GM18498 (cell line): ENCODE data around the gene XPA.
"Not testable (repeated sequence)": the region's sequence is repeated elsewhere in the genome, so short reads cannot be mapped to it uniquely, and the experiment has no call there.

Experiments used
- ATAC-seq: cut with Tn5 transposase; IDR thresholded peaks from one replicate; pipeline ENCODE4 v1.9.1; 2021; ENCODE audit warnings: mild to moderate bottlenecking, moderate library complexity; ENCODE audit not compliant: unreplicated experiment

XPA gene

GRCh38 chr9:97696803-97697601 lies at the start of gene XPA:
Gene XPA (minus strand): TSS chr9:97697340. CDS start chr9:97697292, 48 bp downstream.
- ATAC-seq: peak; percentile 92

GRCh38 chr9:97744710-97745708 lies 47.9 kb upstream of the XPA start:
- ATAC-seq: no peak

GRCh38 chr9:97744025-97744424 lies 46.9 kb upstream of the XPA start:
- not testable (repeated sequence) for ATAC-seq

GRCh38 chr9:97742545-97742944 lies 45.4 kb upstream of the XPA start:
- ATAC-seq: no peak

GRCh38 chr9:97741947-97742346 lies 44.8 kb upstream of the XPA start:
- ATAC-seq: no peak

DNA sequence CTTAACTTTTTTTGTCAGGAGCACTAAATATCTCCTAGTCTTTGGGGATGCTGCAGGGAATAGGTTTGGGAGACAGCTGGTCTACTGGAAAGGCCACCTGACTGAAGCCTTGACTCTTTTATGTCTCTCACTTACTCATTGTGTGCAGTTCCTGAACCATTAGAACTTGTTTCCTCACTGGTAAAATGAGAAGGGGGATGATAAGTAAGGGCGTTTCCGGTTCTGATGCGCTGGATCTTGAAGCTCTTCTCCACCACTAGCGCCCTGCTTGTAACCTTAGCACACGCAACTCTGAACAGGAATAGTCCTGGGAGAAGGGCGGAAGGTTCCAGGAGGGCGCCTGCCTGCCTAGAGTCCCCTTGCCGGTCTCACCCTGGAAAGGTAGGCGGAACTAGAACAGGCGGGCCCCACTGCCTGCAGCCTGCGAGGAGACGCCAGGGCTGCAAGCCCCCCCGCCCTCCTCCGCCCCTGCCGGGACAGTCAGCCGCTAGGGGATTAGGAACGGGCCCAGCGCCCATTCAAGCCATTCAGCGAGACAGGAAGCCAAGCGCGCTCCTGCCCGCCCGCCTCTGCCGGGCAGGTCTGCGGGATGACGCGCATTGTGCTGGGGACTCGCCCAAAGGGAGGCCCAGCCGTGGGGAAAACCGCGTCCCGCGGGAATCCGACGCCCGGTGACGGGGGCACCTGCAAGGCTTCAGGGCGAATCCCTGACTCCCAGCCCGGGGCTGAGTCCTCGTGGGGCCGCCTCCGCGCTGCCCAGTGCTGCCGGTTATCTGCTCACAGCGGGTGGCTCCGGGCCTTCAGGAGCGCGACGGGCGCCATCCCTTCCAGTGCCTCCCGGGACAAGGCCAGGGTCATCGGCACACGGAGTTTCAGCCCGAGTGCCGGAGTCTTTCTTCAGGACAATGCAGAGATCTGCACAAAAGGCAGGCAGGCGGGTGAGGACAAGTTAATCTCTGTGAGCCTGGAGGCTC lies 44.0 kb upstream of the XPA start:
- no peak for ATAC-seq

DNA sequence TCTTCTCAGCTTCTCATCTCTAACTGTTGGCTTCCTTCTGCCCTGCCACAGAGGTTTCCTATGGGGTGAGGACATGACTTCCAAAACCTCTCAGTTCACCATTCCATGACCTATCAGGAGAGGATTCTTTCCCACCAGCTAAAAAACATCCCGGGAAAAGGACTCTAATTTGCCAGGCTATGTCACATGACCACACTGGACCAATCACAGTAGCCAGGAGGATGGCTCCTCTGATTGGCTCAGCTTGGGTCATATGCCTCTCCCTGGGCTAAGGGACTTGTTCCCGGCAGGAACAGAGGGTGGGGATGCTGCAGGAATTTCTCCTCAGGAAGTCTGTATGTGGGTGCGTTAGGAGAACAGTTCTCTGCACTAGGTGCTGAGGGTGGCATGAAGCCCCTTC lies 40.3 kb upstream of the XPA start:
- no peak for ATAC-seq

DNA sequence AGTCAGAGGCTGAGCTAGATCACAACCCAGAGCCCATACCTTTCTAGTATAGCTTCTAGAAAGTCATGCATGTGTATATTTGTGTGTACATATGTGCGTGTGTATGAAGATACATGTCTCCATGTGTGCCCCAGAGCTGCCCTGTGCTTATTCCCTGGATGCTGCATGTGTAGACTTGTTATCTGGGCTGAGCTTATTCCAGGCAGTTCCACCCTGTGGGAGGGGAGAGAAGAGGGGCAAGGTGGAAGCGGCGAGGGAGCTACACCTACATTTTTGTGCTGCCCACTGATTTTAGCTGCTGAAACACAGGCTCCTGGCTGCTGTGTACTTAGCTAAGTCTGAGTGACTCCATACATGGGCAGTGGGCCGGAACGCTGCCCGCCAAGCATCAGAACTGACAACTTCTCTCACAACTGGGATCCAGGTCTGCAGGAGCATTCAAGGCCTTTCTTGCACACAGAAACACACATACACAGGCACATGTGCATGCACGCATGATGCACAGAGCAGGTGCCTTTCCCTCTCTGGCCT lies 38.0 kb upstream of the XPA start:
- no peak for ATAC-seq

GRCh38 chr9:97726716-97727115 lies 29.6 kb upstream of the XPA start:
- no peak for ATAC-seq

- no peak for ATAC-seq
Measured at GRCh38 chr9:97723819-97724218, 26.7 kb upstream of the XPA start.

- ATAC-seq: no peak
Measured at GRCh38 chr9:97722331-97722730, 25.2 kb upstream of the XPA start.

DNA sequence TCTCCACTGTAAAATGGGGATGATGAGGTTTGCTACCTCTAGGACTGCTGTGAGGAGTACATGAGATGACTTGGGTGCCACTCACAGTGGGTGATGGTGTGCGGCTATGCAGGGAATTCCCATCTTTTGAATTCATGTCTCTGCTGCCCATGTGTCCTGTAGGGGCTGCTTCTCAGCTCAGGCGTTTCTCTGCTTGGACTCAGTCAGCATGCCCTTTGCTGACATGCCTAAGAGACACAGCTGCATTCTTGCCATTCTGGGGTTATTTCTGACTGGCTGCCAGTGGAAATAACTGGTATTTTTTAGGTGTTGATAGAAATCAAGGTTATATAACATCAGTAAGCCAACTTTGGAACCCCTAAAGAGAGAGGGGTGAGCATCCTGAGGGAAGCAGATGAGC lies 24.3 kb upstream of the XPA start:
- ATAC-seq: no peak

- no peak for ATAC-seq
Measured at GRCh38 chr9:97717866-97718265, 20.7 kb upstream of the XPA start.

DNA sequence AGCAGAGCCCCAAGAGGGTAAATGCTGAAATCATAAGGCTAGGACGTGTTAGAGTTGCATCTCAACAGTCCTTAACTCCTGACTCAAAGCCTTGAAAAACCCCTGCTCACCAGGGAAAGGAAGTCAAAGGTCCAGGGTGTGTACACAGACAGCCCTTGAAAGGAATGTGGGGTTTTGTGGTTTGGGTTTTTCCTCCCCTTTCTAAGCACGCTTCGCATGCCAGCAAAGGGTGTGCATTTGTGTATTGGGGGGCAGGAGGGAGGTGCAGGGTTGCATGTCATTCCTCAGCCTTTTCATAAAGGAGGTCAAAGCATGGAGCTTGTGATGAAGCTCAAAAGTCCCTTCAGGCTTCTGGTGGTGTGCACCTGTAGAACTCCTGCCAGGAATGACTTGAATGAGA lies 17.3 kb upstream of the XPA start:
- ATAC-seq: no peak

DNA sequence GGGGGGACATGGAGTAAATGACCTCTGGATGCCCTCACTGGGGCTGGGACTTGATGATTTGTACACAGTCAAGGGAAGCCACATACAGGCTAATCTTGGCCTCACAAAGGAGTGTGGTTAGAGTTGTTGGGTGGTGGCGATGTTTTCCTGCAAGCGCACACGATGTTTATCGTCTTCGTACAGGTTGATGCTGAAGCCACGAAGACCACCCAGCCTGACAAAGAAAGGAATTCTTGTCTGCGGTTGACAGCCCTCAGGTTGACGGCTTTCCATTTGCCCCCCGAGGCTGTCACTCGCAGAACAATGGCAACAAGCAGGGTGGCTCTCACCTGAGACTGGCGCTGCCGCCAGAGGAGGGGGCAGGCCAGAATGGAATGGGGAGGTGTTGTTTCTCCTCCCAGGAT lies 14.1 kb upstream of the XPA start:
- ATAC-seq: no peak

DNA sequence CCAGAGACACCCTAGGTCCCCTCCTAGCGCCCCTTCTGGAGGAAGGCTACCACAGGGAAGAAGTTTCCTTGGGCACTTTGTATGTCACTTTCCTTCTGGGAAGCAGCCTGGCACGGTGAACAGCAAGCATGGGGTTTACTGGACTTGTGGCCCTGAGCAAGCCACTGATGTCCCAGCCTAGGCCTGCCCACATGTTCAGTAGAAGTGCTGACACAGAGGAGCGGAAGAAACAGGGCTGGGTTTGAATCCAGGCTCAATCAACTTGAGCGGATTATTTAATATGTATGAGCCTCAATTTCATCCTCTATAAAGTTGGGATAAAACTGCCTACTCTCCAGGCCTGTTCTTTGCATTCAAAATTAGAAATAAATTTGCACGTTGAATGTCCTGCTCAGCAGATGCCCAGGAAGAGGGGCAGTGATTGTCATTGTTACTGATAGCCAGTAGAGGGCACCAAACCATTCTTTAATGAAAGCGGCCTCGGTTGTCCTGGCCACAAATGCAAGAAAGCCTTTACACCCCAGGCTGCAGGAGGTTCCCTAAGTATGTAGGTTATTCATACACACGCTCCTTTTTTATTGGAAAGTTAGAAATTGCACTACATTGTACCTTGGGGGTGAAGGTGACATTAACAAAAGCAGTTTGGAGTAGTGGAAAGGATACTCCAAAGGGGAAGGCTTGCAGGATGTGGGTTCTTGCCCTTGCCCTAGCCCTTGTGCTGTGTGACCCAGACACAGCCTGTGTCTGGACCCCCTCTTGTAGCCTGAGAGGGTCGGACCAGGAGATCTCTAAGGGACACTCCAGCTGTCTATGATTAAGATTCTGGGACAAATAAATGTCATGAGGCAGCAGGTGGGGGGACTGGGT lies 13.4 kb upstream of the XPA start:
- peak; percentile 70 for ATAC-seq

GRCh38 chr9:97706246-97706645 lies 9.1 kb upstream of the XPA start:
- ATAC-seq: no peak

- ATAC-seq: no peak
Measured at GRCh38 chr9:97705354-97705950, 8.3 kb upstream of the XPA start.

- no peak for ATAC-seq
Measured at GRCh38 chr9:97704851-97705250, 7.7 kb upstream of the XPA start.
